Mucosa of descending colon (tissue), 3 donors: ENCODE results near the gene CNR2. TPM values are rescaled to one million over a fixed set of nuclear protein-coding genes. Genes with fewer than 3 reads are reported as not detected.

Experiments
- ATAC-seq: fragments of 200-7000 bp; cut with Tn5 transposase; one replicate; pipeline ENCODE4 v1.9.1; 2020; ENCODE audit warnings: mild to moderate bottlenecking, moderate library complexity
- DNase-seq, 3 donors: peaks; one replicate each; pipeline ENCODE4 v3.0.0-alpha.2; 2020
- H3K36me3 ChIP-seq: fragments of 200-600 bp; one replicate; pipeline ENCODE4 v1.8.0; 2021; ENCODE audit warnings: low read depth, mild to moderate bottlenecking
- H3K4me1 ChIP-seq: fragments of 200-600 bp; one replicate; pipeline ENCODE4 v1.8.0; 2021; ENCODE audit warnings: low read depth, mild to moderate bottlenecking
- H3K4me3 ChIP-seq: fragments of 200-600 bp; one replicate; pipeline ENCODE4 v1.8.0; 2021; ENCODE audit warnings: mild to moderate bottlenecking
- H3K9me3 ChIP-seq: fragments of 200-600 bp; one replicate; pipeline ENCODE4 v1.8.0; 2021; ENCODE audit warnings: mild to moderate bottlenecking
- intact Hi-C, 2 donors: fragments of 100-400 bp; cut with DNase I in 1 of 2; cut with micrococcal nuclease in 1 of 2; formaldehyde crosslinking; loops; one replicate each; pipeline versions ENCODE4 v1.11.0 to v1.11.1; 2022; cut with DNase I, micrococcal nuclease
- total RNA-seq, 3 donors: library from RNA; stranded (reverse); fragmentation: NEBNext Ultra II Directional in 2 of 3; extraction: Animal tissue kit (Norgen Biotek cat#: 25700) in 2 of 3; gene quantifications; one replicate each; pipeline versions ENCODE4 v1.2.1 to v1.2.4, GENCODE V29; 2021 to 2023
- TF ChIP-seq, protein P1 (sequence below): fragments of 200-600 bp; IDR thresholded peaks from one replicate; pipeline ENCODE4 v1.8.0; 2022; ENCODE audit warnings: antibody characterized with exemption, mild to moderate bottlenecking
- donor health status: DM: no; HTN: no; CAD: no; lungs with moderate emphysema.
- donor health status: DM: no; HTN: no; CAD: no.
- donor health status: DM: no; HTN: yes; CAD: no.

The CNR2 gene
- total RNA-seq, 3 donors from 2014 or later, result 0.06 to 0.19 (median 0.17) TPM

DNA sequence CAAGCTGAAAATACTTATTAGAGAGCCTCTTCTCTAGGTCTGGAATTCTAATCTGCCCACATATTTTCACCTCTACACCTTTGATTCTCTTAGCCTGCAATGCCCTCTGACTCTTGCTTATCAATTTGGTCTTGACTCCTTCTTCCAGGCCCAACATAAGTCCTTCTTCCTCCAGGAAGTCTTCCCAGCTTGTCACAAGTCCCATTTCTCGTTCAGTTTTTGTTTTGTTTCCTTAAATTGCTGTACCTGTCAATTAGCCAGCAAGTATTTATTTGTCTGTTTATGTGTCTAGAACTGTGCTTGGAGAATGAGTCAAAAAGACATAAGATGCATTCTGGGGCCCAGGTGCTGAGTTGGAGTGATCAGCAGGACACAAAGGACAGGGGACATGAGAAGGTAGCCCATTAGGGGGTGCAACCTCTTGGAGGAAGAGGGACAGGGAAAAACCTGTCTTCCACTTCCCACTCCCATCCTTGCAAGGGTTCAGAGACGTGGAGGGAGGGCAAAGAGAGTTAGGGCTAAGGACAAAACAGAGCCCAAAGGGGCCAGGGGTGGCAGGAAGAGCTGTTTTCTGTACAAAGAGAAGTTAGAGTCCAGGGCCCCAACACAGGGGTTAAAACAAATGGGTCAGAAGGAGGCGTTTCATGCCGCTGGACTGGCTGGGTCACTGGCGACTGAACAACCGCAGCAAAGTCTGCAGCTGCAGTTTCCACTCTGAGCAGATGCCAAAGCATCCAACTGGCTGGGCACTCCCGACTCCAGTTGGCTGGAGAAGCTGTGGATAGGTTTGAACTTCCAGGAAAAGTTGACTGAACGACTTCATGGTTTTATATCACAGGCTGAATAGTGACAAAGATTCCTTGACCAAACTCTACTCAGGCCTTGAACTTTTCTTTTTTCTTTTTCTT lies 10.7 kb upstream of the CNR2 start:
- Histone ChIP-seq H3K9me3 (no peaks in the 10 kb centered on the region), H3K4me3 (no peak overlapping the region), H3K36me3 (no peaks in the 10 kb centered on the region), H3K4me1 (peaks cover 25% of the 10 kb centered on the region)
- DNase-seq, result no peak
- TF ChIP-seq, protein P1, sequence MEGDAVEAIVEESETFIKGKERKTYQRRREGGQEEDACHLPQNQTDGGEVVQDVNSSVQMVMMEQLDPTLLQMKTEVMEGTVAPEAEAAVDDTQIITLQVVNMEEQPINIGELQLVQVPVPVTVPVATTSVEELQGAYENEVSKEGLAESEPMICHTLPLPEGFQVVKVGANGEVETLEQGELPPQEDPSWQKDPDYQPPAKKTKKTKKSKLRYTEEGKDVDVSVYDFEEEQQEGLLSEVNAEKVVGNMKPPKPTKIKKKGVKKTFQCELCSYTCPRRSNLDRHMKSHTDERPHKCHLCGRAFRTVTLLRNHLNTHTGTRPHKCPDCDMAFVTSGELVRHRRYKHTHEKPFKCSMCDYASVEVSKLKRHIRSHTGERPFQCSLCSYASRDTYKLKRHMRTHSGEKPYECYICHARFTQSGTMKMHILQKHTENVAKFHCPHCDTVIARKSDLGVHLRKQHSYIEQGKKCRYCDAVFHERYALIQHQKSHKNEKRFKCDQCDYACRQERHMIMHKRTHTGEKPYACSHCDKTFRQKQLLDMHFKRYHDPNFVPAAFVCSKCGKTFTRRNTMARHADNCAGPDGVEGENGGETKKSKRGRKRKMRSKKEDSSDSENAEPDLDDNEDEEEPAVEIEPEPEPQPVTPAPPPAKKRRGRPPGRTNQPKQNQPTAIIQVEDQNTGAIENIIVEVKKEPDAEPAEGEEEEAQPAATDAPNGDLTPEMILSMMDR, result no peak
- intact Hi-C loops, result no loop called here
- no peak for ATAC-seq

DNA sequence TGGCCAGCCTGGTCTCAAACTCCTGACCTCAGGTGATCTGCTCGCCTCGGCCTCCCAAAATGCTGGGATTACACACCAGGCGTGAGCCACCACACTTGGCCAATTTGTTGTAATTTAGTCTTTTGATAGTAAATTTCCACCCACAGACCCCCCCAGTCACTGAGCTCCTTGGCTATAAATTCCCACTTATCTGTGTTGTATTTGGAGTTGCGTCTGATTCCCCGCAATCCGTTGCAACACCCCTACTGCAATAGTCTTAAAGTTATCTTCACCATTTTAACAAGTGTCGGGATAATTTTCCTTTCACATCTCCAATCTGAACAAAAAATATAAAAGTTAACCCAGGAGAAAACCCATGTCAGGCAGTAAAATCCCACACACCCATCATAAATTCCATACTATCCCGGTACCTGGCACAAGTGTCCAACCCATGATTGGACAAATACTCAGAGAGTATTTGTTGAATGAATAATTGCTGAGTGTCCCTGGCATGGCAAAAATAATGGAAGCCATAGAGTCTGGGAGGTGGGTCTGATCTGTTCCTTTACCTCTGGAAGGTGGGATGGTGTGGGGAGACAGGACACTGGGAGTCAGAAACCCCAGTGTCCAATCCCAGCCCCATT lies 9.3 kb upstream of the CNR2 start:
- intact Hi-C loops, result no loop called here
- no peaks in the 10 kb centered on the region for H3K36me3 ChIP-seq
- TF ChIP-seq, protein P1, result no peak
- no peaks in the 10 kb centered on the region for H3K9me3 ChIP-seq
- ATAC-seq, result peak; percentile 40
- H3K4me1 ChIP-seq, result peaks cover 25% of the 10 kb centered on the region
- no peak overlapping the region for H3K4me3 ChIP-seq
- no peak for DNase-seq

DNA sequence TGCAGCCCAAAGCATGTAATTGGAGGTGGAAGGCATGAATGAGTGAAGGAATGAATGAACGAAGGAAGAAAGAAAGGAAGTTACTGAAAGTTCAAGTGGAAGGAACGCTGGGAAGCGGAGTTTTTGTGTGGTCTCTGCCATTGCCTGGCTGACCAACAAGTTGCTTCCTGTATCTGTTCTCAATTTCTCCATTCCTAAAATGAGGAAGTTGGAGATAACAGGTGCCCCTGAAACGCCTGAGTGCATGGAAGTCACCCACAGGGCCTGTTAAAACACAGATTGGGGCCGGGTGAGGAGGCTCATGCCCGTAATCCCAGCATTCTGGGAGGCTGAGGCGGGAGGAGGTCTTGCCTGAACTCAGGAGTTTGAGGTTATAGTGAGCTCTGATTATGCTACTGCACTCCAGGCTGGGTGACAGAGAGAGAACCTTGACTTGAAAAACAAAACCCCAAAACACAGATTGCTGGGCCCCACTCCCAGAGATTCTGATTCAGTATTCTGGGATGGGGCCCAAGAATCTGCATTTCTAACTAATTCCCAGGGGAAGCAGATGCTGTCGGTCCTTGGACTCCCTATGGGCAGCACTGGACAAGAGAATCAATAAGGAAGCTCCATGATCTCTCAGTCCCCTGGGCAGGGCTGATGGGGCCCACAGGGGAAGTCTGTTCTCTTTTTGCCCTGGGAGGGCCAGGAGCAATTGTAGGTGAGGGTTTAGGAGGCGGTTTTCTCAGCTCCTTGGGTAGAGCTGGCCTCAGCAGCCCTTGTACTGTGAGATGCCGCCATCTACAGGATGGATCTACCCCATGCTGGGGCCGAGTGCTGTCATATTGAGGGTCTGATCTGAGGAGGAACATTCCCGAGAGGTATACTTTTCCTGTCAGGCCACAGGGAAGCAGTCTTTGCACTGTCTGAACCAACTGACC lies 3.3 kb upstream of the CNR2 start:
- intact Hi-C loops, result loop anchor here (5.0 to 10.0 kb wide), 2 partner anchors 142 to 144 kb away; partner anchors contain the start of gene PITHD1 (in 1 of the 2)
- H3K36me3 ChIP-seq, result no peaks in the 10 kb centered on the region
- H3K9me3 ChIP-seq, result no peaks in the 10 kb centered on the region
- peaks cover 22% of the 10 kb centered on the region for H3K4me1 ChIP-seq
- TF ChIP-seq, protein P1, result peak; percentile 34
- H3K4me3 ChIP-seq, result no peak overlapping the region
- DNase-seq, result peak; percentile 75 to 85 (median 81)
- peak; percentile 85 for ATAC-seq

DNA sequence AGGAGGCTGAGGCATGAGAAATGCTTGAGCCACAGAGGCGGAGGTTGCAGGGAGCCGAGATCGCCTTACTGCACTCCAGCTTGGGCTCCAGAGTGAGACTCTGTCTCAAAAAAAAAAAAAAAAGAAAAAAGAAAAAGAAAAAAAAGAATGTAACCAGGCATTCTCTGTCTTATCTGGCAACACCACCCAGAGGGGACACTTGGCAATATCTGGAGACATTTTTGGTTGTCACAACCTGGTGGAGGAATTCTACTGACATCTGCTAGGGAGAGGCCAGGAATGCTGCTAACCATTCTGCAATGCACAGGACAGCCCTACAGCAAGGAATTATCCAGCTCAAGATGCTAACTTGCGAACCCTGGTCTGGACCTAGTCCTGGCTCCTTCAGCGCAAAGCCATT lies 2.3 kb upstream of the CNR2 start:
- DNase-seq, result no peak
- no peak for ATAC-seq
- Histone ChIP-seq H3K4me3 (no peak overlapping the region), H3K9me3 (no peaks in the 10 kb centered on the region), H3K4me1 (peaks cover 15% of the 10 kb centered on the region), H3K36me3 (no peaks in the 10 kb centered on the region)
- intact Hi-C loops, result loop anchor here (5.0 to 10.0 kb wide), 2 partner anchors 141 to 143 kb away; partner anchors contain the start of gene PITHD1 (in 1 of the 2)
- TF ChIP-seq, protein P1, result no peak

DNA sequence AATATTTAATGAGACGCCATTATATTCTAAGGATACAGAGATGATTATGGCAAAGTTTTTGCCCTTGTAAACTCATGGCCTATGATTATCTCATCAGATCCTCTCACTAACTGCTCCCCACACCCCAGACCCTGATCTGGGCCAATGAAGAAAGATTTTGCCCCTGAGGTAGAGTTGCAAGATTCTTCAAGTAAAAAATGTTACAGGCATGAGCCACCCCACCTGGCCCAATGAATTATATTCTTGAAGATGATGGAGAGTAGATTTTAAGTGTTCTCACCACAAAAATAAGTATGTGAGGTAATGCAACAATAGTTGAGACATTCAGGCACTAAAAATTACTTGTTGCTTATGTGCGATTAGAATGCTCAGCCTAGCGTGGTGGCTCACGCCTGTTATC lies 1.8 kb upstream of the CNR2 start:
- ATAC-seq (no peak), DNase-seq (no peak)
- Histone ChIP-seq H3K9me3 (no peaks in the 10 kb centered on the region), H3K36me3 (no peaks in the 10 kb centered on the region), H3K4me1 (peaks cover 9% of the 10 kb centered on the region), H3K4me3 (no peak overlapping the region)
- intact Hi-C loops, result loop anchor here (5.0 to 10.0 kb wide), 2 partner anchors 140 to 143 kb away; partner anchors contain the start of gene PITHD1 (in 1 of the 2)
- TF ChIP-seq, protein P1, result no peak
